Upper lobe of left lung (tissue), 6 donors: ENCODE measurements around the gene KCNH1. TPM values are rescaled to one million over a fixed set of nuclear protein-coding genes. Genes with fewer than 3 reads are reported as not detected.

Experiments used
- ATAC-seq, 2 donors: fragments of 200-7000 bp; cut with Tn5 transposase; one replicate each; pipeline ENCODE4 v1.9.1; 2022; ENCODE audit warnings: mild to moderate bottlenecking in 2 of 2, moderate library complexity in 2 of 2; ENCODE audit not compliant: low FRiP score in 2 of 2
- DNase-seq, 2 donors: peaks; one replicate each; pipeline ENCODE4 v3.0.0-alpha.2; 2019 to 2020
- H3K27ac ChIP-seq, 4 donors: fragments of 200-600 bp; sonication (generic); one replicate each; pipeline ENCODE4 v1.5.1; 2016 to 2019
- H3K27me3 ChIP-seq, 4 donors: fragments of 200-600 bp; sonication (generic); one replicate each; pipeline ENCODE4 v1.5.1; 2017 to 2019
- H3K36me3 ChIP-seq, 4 donors: fragments of 200-600 bp; sonication (generic); one replicate each; pipeline ENCODE4 v1.5.1; 2016 to 2019
- H3K4me1 ChIP-seq, 4 donors: fragments of 200-600 bp; sonication (generic); one replicate each; pipeline ENCODE4 v1.5.1; 2018 to 2019
- H3K4me3 ChIP-seq, 4 donors: fragments of 200-600 bp; sonication (generic); one replicate each; pipeline ENCODE4 v1.5.1; 2017 to 2019; ENCODE audit warnings: mild to moderate bottlenecking in 2 of 4, moderate library complexity in 1 of 4
- H3K9me3 ChIP-seq, 4 donors: fragments of 200-600 bp; sonication (generic); one replicate each; pipeline ENCODE4 v1.5.1; 2018 to 2019
- EP300 ChIP-seq, 4 donors: sonication (generic); formaldehyde crosslinking; IDR thresholded peaks; one replicate each; pipeline ENCODE4 v1.5.1; 2017; ENCODE audit warnings: antibody characterized with exemption in 4 of 4, control low read depth in 2 of 4
- POLR2A ChIP-seq, 4 donors: fragments of 450-650 bp; IDR thresholded peaks; one replicate each; pipeline ENCODE4 v1.5.1; 2016 to 2017; ENCODE audit warnings: antibody characterized with exemption in 4 of 4, mild to moderate bottlenecking in 2 of 4
- POLR2AphosphoS5 ChIP-seq, 2 donors: sonication (generic); formaldehyde crosslinking; IDR thresholded peaks; one replicate each; pipeline ENCODE4 v1.5.1; 2017; ENCODE audit warnings: antibody characterized with exemption in 2 of 2
- WGBS, 2 donors: methylation state at CpG; one replicate each; pipeline ENCODE4 v1.1.5; 2017 to 2018; 5-methylcytosine and 5-hydroxymethylcytosine counted together
- total RNA-seq, 6 donors: library from RNA; depleted of rRNA in 4 of 6; stranded (reverse); fragments of >200 nt in 4 of 6; gene quantifications; one replicate each; pipeline versions ENCODE4 v1.1.0 to v1.2.1, GENCODE V29; 2016 to 2021
- TF ChIP-seq, protein P1 (sequence below), 6 experiments: fragments of 450-650 bp in 4 of 6; fragments of 200-600 bp in 2 of 6; sonication (generic) in 2 of 6; IDR thresholded peaks; one replicate each; pipeline ENCODE4 v1.5.1; 2016 to 2019; ENCODE audit warnings: antibody characterized with exemption in 6 of 6
- donor health status: DM: no; HTN: no; CAD: no; lungs with moderate emphysema.
- donor health status: DM: no; HTN: yes; CAD: no; lungs with severe emphysema.

Gene KCNH1
- total RNA-seq, 6 donors from 2014 or later, result 0.09 TPM; not detected in 5

- ATAC-seq (no peak), DNase-seq (no peak)
- Histone ChIP-seq H3K36me3 (no peaks in the 10 kb centered on the region), H3K9me3 (no peaks in the 10 kb centered on the region), H3K27me3 (no peaks in the 10 kb centered on the region), H3K27ac (no peak overlapping the region), H3K4me1 (no peaks in the 10 kb centered on the region), H3K4me3 (no peak overlapping the region)
- TF ChIP-seq POLR2A (IDR thresholded peaks at IDR 0.05) (no peak), EP300 (IDR thresholded peaks at IDR 0.05) (no peak), POLR2AphosphoS5 (IDR thresholded peaks at IDR 0.05) (no peak)
- TF ChIP-seq, protein P1, sequence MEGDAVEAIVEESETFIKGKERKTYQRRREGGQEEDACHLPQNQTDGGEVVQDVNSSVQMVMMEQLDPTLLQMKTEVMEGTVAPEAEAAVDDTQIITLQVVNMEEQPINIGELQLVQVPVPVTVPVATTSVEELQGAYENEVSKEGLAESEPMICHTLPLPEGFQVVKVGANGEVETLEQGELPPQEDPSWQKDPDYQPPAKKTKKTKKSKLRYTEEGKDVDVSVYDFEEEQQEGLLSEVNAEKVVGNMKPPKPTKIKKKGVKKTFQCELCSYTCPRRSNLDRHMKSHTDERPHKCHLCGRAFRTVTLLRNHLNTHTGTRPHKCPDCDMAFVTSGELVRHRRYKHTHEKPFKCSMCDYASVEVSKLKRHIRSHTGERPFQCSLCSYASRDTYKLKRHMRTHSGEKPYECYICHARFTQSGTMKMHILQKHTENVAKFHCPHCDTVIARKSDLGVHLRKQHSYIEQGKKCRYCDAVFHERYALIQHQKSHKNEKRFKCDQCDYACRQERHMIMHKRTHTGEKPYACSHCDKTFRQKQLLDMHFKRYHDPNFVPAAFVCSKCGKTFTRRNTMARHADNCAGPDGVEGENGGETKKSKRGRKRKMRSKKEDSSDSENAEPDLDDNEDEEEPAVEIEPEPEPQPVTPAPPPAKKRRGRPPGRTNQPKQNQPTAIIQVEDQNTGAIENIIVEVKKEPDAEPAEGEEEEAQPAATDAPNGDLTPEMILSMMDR (IDR thresholded peaks at IDR 0.05), result no peak
- 71 to 78% methylated on average over 4 of the region's 4 CpGs for WGBS, 2 donors
Observed at GRCh38 chr1:210819266-210819665, 314.7 kb downstream of the KCNH1 start.

- Histone ChIP-seq H3K4me1 (no peaks in the 10 kb centered on the region), H3K9me3 (no peaks in the 10 kb centered on the region), H3K36me3 (no peaks in the 10 kb centered on the region), H3K27ac (no peak overlapping the region), H3K27me3 (no peaks in the 10 kb centered on the region), H3K4me3 (no peak overlapping the region)
- WGBS, 2 donors, result 53 to 77% methylated on average over 2 of the region's 2 CpGs
- ATAC-seq (no peak), DNase-seq (no peak)
- TF ChIP-seq POLR2A (IDR thresholded peaks at IDR 0.05) (no peak), EP300 (IDR thresholded peaks at IDR 0.05) (no peak), POLR2AphosphoS5 (IDR thresholded peaks at IDR 0.05) (no peak)
- TF ChIP-seq, protein P1 (IDR thresholded peaks at IDR 0.05), result no peak
Observed at GRCh38 chr1:210817385-210818275, 316.3 kb downstream of the KCNH1 start.

GRCh38 chr1:210815641-210816550 lies 318.1 kb downstream of the KCNH1 start:
- H3K27ac ChIP-seq, result no peak overlapping the region
- no peak for TF ChIP-seq POLR2A (IDR thresholded peaks at IDR 0.05)
- no peak for TF ChIP-seq EP300 (IDR thresholded peaks at IDR 0.05)
- TF ChIP-seq, protein P1 (IDR thresholded peaks at IDR 0.05), result no peak
- no peak for TF ChIP-seq POLR2AphosphoS5 (IDR thresholded peaks at IDR 0.05)
- WGBS, 2 donors, result 77 to 82% methylated on average over 13 of the region's 13 CpGs
- H3K27me3 ChIP-seq, result no peaks in the 10 kb centered on the region
- no peaks in the 10 kb centered on the region for H3K4me1 ChIP-seq
- no peak overlapping the region for H3K4me3 ChIP-seq
- H3K36me3 ChIP-seq, result no peaks in the 10 kb centered on the region
- DNase-seq (no peak), ATAC-seq (no peak)
- no peaks in the 10 kb centered on the region for H3K9me3 ChIP-seq

DNA sequence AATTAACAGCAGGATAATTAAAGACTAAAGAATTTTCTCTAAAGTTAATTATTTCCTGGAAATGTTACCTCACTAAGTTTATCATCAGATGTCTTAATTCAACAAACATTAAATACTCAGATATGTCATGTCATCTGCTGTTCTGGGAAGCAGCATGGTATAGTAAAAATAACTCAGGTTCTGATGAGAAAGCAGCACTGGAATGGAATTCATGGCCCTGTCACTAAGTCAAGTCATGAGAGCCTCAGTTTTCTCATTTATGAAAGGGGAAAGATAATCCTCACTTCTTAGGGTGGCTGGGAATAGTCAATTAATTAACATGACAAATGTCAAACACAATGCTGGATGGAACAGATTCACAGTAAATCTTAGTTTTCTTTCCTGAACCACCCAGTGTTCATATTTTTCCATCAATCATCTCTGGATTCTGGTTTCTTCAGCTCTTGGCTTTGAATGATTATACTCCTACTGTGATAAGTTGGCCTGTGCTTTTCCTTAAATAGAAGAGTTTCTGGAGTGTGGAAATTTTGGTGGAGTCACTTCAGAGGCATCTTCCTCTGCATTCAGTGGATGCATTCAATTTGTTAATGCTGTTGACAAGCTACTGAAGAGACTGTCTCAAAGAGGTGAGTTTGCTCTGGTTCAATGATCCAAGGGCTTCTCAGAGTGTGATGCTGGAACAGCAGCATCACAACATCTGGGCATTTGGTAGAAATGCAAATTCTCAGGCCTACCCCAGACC lies 319.4 kb downstream of the KCNH1 start:
- Histone ChIP-seq H3K4me3 (no peak overlapping the region), H3K9me3 (no peaks in the 10 kb centered on the region), H3K27ac (no peak overlapping the region), H3K4me1 (no peaks in the 10 kb centered on the region), H3K36me3 (no peaks in the 10 kb centered on the region), H3K27me3 (no peaks in the 10 kb centered on the region)
- ATAC-seq, result no peak
- no peak for DNase-seq
- TF ChIP-seq, protein P1 (IDR thresholded peaks at IDR 0.05), result no peak
- TF ChIP-seq EP300 (IDR thresholded peaks at IDR 0.05) (no peak), POLR2A (IDR thresholded peaks at IDR 0.05) (no peak), POLR2AphosphoS5 (IDR thresholded peaks at IDR 0.05) (no peak)
